HepG2 (cell line): ENCODE results near the gene MGST2. TPM values are rescaled to one million over a fixed set of nuclear protein-coding genes. Genes with fewer than 3 reads are reported as not detected.

Experiments
- AGO2 ChIP-seq: fragments of 200-400 bp; formaldehyde crosslinking; optimal IDR thresholded peaks from 2 replicates; pipeline ENCODE3; 2017; ENCODE audit warnings: mild to moderate bottlenecking, low read depth, low read length, moderate library complexity
- DMTF1 ChIP-seq: sonication (generic); formaldehyde crosslinking; IDR thresholded peaks from 2 replicates; pipeline ENCODE4 v1.4.0; 2020; ENCODE audit warnings: mild to moderate bottlenecking, missing genetic modification reagents
- ERF ChIP-seq: IDR thresholded peaks from 2 replicates; pipeline ENCODE4 v1.6.1; 2018; ENCODE audit warnings: missing biosample characterization, missing genetic modification reagents
- ETS1 ChIP-seq: sonication (generic); formaldehyde crosslinking; IDR thresholded peaks from 2 replicates; pipeline ENCODE4 v1.4.0; 2020; ENCODE audit warnings: missing genetic modification reagents
- FOXK2 ChIP-seq: fragments of 450-650 bp; IDR thresholded peaks from 2 replicates; pipeline ENCODE4 v1.6.1; 2016
- FOXO4 ChIP-seq: sonication (generic); formaldehyde crosslinking; conservative IDR thresholded peaks from 2 replicates; pipeline ENCODE4 v1.8.1; 2023; ENCODE audit warnings: missing genetic modification reagents
- JARID2 ChIP-seq: sonication (generic); formaldehyde crosslinking; IDR thresholded peaks from 2 replicates; pipeline ENCODE4 v1.8.1; 2023; ENCODE audit warnings: missing genetic modification reagents, inconsistent platforms; ENCODE audit not compliant: insufficient replicate concordance
- MIER2 ChIP-seq: IDR thresholded peaks from 2 replicates; pipeline ENCODE4 v1.6.1; 2016; ENCODE audit warnings: missing biosample characterization, missing genetic modification reagents
- NCOR1 ChIP-seq: fragments of 200-600 bp; sonication (generic); IDR thresholded peaks from 2 replicates; pipeline ENCODE4 v1.7.0; 2017; ENCODE audit warnings: antibody characterized with exemption, low read length, borderline replicate concordance
- PLSCR1 ChIP-seq: sonication (generic); formaldehyde crosslinking; IDR thresholded peaks from 2 replicates; pipeline ENCODE4 v1.5.0; 2020; ENCODE audit warnings: missing genetic modification reagents, mild to moderate bottlenecking, borderline replicate concordance
- POGZ ChIP-seq: sonication (generic); formaldehyde crosslinking; IDR thresholded peaks from 2 replicates; pipeline ENCODE4 v1.4.0; 2020; ENCODE audit warnings: mild to moderate bottlenecking, missing genetic modification reagents
- TAF15 ChIP-seq: fragments of 200-400 bp; formaldehyde crosslinking; IDR thresholded peaks from one replicate; pipeline ENCODE4 v1.6.1; 2018; ENCODE audit warnings: mild to moderate bottlenecking, low read depth, low read length; ENCODE audit not compliant: poor library complexity, severe bottlenecking
- ZFAT ChIP-seq: sonication (generic); formaldehyde crosslinking; conservative IDR thresholded peaks from 2 replicates; pipeline ENCODE4 v1.8.1; 2023; ENCODE audit warnings: missing genetic modification reagents, inconsistent platforms
- ZNF256 ChIP-seq: sonication (generic); formaldehyde crosslinking; conservative IDR thresholded peaks from 2 replicates; pipeline ENCODE4 v1.4.0; 2020; ENCODE audit warnings: missing genetic modification reagents
- ZNF7 ChIP-seq: IDR thresholded peaks from 2 replicates; pipeline ENCODE4 v1.6.1; 2016; ENCODE audit warnings: missing biosample characterization, missing genetic modification reagents
- ZNF777 ChIP-seq: sonication (generic); formaldehyde crosslinking; IDR thresholded peaks from 2 replicates; pipeline ENCODE4 v1.4.0; 2020; ENCODE audit warnings: missing genetic modification reagents
- ZNF883 ChIP-seq: sonication (generic); formaldehyde crosslinking; IDR thresholded peaks from 2 replicates; pipeline ENCODE4 v1.5.1; 2020; ENCODE audit warnings: mild to moderate bottlenecking, missing genetic modification reagents; ENCODE audit errors: not compliant biosample characterization
- polyA plus RNA-seq, 8 experiments: library from polyadenylated mRNA; depleted of rRNA in 3 of 8; stranded (reverse) in 7 of 8; unstranded in 1 of 8; fragments of >200 nt; fragmentation: Illumina TruSeq in 4 of 8; extraction: Trizol in 4 of 8; gene quantifications; 2 replicates each; pipeline versions ENCODE4 v1.2.1 to v1.2.3, GENCODE V29; 2011 to 2016; ENCODE audit warnings: low read depth in 4 of 8, missing spikeins in 1 of 8, mixed read lengths in 1 of 8; ENCODE audit not compliant: insufficient read depth in 1 of 8
- total RNA-seq, 5 experiments: library from RNA; depleted of rRNA; stranded (reverse); fragments of >200 nt; fragmentation: Illumina TruSeq; extraction: Trizol; gene quantifications; 2 replicates each; pipeline ENCODE4 v1.2.3, GENCODE V29; 2016; ENCODE audit warnings: low read depth in 1 of 5
- TF ChIP-seq, protein P1 (sequence below): sonication (generic); formaldehyde crosslinking; IDR thresholded peaks from 2 replicates; pipeline ENCODE4 v1.5.1; 2020; ENCODE audit warnings: missing genetic modification reagents, mild to moderate bottlenecking, borderline replicate concordance

MGST2 gene
- total and polyA plus RNA-seq, 2 of the 13 experiments (the other 11 are each of a cell fraction or from before 2014, with no cell fraction given): 205 to 416 TPM

DNA sequence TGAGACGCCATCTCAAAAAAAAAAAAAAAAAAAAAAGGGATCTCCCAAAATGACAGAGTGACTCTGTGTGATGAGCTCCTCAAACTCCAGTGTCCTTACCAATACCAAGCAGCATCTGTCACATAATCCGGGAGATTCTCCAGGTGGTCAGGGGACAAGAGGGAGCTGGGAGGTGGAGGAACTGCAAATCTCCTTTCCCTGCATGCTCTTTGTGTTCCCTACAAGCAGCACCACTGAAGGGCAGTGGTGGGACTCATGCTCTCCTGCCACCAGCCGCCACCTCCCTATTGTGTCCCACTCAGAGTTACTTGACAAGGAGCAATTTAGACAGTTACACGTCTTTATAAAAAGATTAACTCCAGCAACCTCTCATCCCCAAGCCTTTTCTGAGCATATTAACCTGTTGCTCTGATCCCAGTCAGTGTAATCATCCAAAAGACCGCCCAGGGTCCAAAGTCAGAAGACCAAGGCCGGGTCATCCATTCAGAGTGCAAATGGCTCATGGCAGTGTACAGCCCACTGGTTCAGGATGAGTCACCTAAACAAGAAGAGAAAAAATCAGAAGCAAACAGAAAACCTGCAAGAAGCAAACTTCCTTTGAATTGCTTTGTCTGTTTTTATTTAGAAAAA is 23.6 kb downstream of the MGST2 start (continued):
- TF ChIP-seq JARID2 (no peak), ETS1 (CRISPR knock-in tag) (no peak), PLSCR1 (no peak), ZNF7 (CRISPR knock-in tag) (no peak), ZNF777 (no peak), FOXO4 (CRISPR knock-in tag) (no peak), ZNF256 (CRISPR knock-in tag) (no peak), ERF (CRISPR knock-in tag) (peak; percentile 89), POGZ (CRISPR knock-in tag) (peak; percentile 76), NCOR1 (peak; percentile 99), FOXK2 (peak; percentile 55; the same call in 1 of the 2 replicates), MIER2 (CRISPR knock-in tag) (peak; percentile 67; the same call in 1 of the 2 replicates), DMTF1 (CRISPR knock-in tag) (no peak), AGO2 (no peak), ZNF883 (peak; percentile 37), TAF15 (no peak), ZFAT (CRISPR knock-in tag) (no peak)
- TF ChIP-seq, protein P1, sequence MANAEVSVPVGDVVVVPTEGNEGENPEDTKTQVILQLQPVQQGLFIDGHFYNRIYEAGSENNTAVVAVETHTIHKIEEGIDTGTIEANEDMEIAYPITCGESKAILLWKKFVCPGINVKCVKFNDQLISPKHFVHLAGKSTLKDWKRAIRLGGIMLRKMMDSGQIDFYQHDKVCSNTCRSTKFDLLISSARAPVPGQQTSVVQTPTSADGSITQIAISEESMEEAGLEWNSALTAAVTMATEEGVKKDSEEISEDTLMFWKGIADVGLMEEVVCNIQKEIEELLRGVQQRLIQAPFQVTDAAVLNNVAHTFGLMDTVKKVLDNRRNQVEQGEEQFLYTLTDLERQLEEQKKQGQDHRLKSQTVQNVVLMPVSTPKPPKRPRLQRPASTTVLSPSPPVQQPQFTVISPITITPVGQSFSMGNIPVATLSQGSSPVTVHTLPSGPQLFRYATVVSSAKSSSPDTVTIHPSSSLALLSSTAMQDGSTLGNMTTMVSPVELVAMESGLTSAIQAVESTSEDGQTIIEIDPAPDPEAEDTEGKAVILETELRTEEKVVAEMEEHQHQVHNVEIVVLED (CRISPR knock-in tag): peak; percentile 35; the same call in 1 of the 2 replicates
